GM19099 (cell line): ENCODE results near the gene CDCA7L.

Experiments
- POLR2A ChIP-seq: IDR thresholded peaks from 3 replicates; pipeline ENCODE4 v1.6.1; 2011; ENCODE audit warnings: low read depth; ENCODE audit not compliant: insufficient read length; ENCODE audit errors: extremely low read depth

CDCA7L gene

GRCh38 chr7:21886396-21886795, 59.3 kb downstream of the CDCA7L start:
- no peak for TF ChIP-seq POLR2A

- TF ChIP-seq POLR2A, result no peak
Observed at GRCh38 chr7:21884496-21884895, 61.2 kb downstream of the CDCA7L start.

- no peak for TF ChIP-seq POLR2A
Observed at GRCh38 chr7:21883069-21883468, 62.6 kb downstream of the CDCA7L start.

GRCh38 chr7:21869785-21870402, 75.8 kb downstream of the CDCA7L start:
- TF ChIP-seq POLR2A, result no peak

GRCh38 chr7:21868576-21868850, 77.2 kb downstream of the CDCA7L start:
- TF ChIP-seq POLR2A, result no peak

- no peak for TF ChIP-seq POLR2A
Observed at GRCh38 chr7:21867816-21868575, 77.7 kb downstream of the CDCA7L start.

GRCh38 chr7:21867226-21867625, 78.5 kb downstream of the CDCA7L start:
- no peak for TF ChIP-seq POLR2A

- no peak for TF ChIP-seq POLR2A
Observed at GRCh38 chr7:21866731-21867130, 79.0 kb downstream of the CDCA7L start.

GRCh38 chr7:21851559-21851967, 94.1 kb downstream of the CDCA7L start:
- no peak for TF ChIP-seq POLR2A
